DLD1 (cell line): Measurements from ENCODE around the gene GDF11.

Experiments
- in situ Hi-C: cut with HindIII; loops from 2 replicates; pipeline ENCODE4 v1.10.0; 2017; ENCODE audit warnings: low sequenced_read_pairs

Gene GDF11

GRCh38 chr12:55722948-55723347 is 20.0 kb upstream of the GDF11 start:
- in situ Hi-C loops: no loop called here

GRCh38 chr12:55723516-55724225 is 19.3 kb upstream of the GDF11 start:
- in situ Hi-C loops: no loop called here

- in situ Hi-C loops: no loop called here
These were observed 18.5 kb upstream of the GDF11 start for GRCh38 chr12:55724226-55724939.

GRCh38 chr12:55724940-55725309 is 18.0 kb upstream of the GDF11 start:
- in situ Hi-C loops: no loop called here

GRCh38 chr12:55725556-55725955 is 17.4 kb upstream of the GDF11 start:
- in situ Hi-C loops: no loop called here

- in situ Hi-C loops: no loop called here
These were observed 16.0 kb upstream of the GDF11 start for GRCh38 chr12:55726971-55727370.

- in situ Hi-C loops: no loop called here
These were observed 15.2 kb upstream of the GDF11 start for GRCh38 chr12:55727643-55728185.

- in situ Hi-C loops: no loop called here
These were observed 14.6 kb upstream of the GDF11 start for GRCh38 chr12:55728186-55728938.

- in situ Hi-C loops: no loop called here
These were observed 13.7 kb upstream of the GDF11 start, which contains the start of gene CD63 for GRCh38 chr12:55728939-55729818. Gene CD63, minus strand, starts transcription at chr12:55729009. Its CDS starts 668 bp downstream, at chr12:55728341.

GRCh38 chr12:55729819-55730818 is 12.8 kb upstream of the GDF11 start:
- in situ Hi-C loops: no loop called here

GRCh38 chr12:55732288-55732687 is 10.6 kb upstream of the GDF11 start:
- in situ Hi-C loops: no loop called here

GRCh38 chr12:55733021-55733555 is 9.8 kb upstream of the GDF11 start:
- in situ Hi-C loops: no loop called here

- in situ Hi-C loops: no loop called here
These were observed 9.1 kb upstream of the GDF11 start for GRCh38 chr12:55733858-55734257.

- in situ Hi-C loops: no loop called here
These were observed 8.3 kb upstream of the GDF11 start for GRCh38 chr12:55734595-55734994.

GRCh38 chr12:55736076-55736475 is 6.8 kb upstream of the GDF11 start:
- in situ Hi-C loops: no loop called here

- in situ Hi-C loops: no loop called here
These were observed 5.9 kb upstream of the GDF11 start for GRCh38 chr12:55736780-55737580.

- in situ Hi-C loops: no loop called here
These were observed 5.3 kb upstream of the GDF11 start for GRCh38 chr12:55737581-55738122.
